IMR-90 (cell line): Measurements from ENCODE around the gene ACAN. TPM values are rescaled to one million over a fixed set of nuclear protein-coding genes. Genes with fewer than 3 reads are reported as not detected.

Source experiments
- ATAC-seq: fragments of 200-7000 bp; cut with Tn5 transposase; 2 replicates; pipeline ENCODE4 v1.9.1; 2020; ENCODE audit warnings: low read depth, mild to moderate bottlenecking, moderate library complexity
- BruUV-seq: library from RNA; stranded (reverse); fragments of 400-500 nt; replicated peaks from 2 replicates; lab custom pipeline; 2021; lab: Mats Ljungman, UMichigan
- CTCF ChIA-PET: fragments of 300-600 bp; formaldehyde crosslinking; extraction: SDS; loops from one replicate; lab custom pipeline; 2021; ENCODE audit warnings: antibody characterized with exemption; lab: Yijun Ruan, JAX
- POLR2A ChIA-PET: fragments of 300-600 bp; sonication (Branson Sonifier 250); formaldehyde crosslinking; loops from one replicate; lab custom pipeline; 2022; ENCODE audit warnings: antibody characterized with exemption; ENCODE audit not compliant: unreplicated experiment; lab: Charles Lee
- DNase-seq: peaks from one replicate; pipeline ENCODE4 v3.0.0; 2013
- H2AFZ ChIP-seq: replicated peaks from 2 replicates; pipeline ENCODE3; 2013; ENCODE audit warnings: low read length, mild to moderate bottlenecking; ENCODE audit not compliant: poor library complexity
- H2AK5ac ChIP-seq: 2 replicates; pipeline ENCODE4 v1.6.1; 2013; ENCODE audit warnings: low read depth, low read length, inconsistent platforms
- H2AK9ac ChIP-seq: replicated peaks from 2 replicates; pipeline ENCODE3; 2013; ENCODE audit warnings: mild to moderate bottlenecking, low read depth, low read length, moderate library complexity; ENCODE audit not compliant: poor library complexity
- H2BK120ac ChIP-seq: 2 replicates; pipeline ENCODE4 v1.6.1; 2013; ENCODE audit warnings: low read depth, low read length, inconsistent platforms
- H2BK15ac ChIP-seq: 3 replicates; pipeline ENCODE4 v1.6.1; 2013; ENCODE audit warnings: low read depth, low read length, inconsistent platforms
- H2BK20ac ChIP-seq: 2 replicates; pipeline ENCODE4 v1.6.1; 2013; ENCODE audit warnings: low read depth, mild to moderate bottlenecking, inconsistent platforms, low read length, moderate library complexity
- H2BK5ac ChIP-seq: 2 replicates; pipeline ENCODE4 v1.6.1; 2013; ENCODE audit warnings: mild to moderate bottlenecking, low read depth, low read length, inconsistent platforms; ENCODE audit not compliant: poor library complexity, severe bottlenecking
- H3K14ac ChIP-seq: replicated peaks from 2 replicates; pipeline ENCODE4 v1.6.1; 2013; ENCODE audit warnings: low read depth, low read length, inconsistent platforms
- H3K18ac ChIP-seq: 2 replicates; pipeline ENCODE4 v1.6.1; 2013; ENCODE audit warnings: low read depth, low read length, control low read depth
- H3K23ac ChIP-seq: 2 replicates; pipeline ENCODE4 v1.6.1; 2013; ENCODE audit warnings: low read depth, low read length, inconsistent platforms
- H3K27ac ChIP-seq: 2 replicates; pipeline ENCODE4 v1.5.1; 2013; ENCODE audit warnings: mild to moderate bottlenecking, control low read depth, low read length; ENCODE audit not compliant: insufficient read depth
- H3K27me3 ChIP-seq: 2 replicates; pipeline ENCODE4 v1.6.1; 2013; ENCODE audit warnings: low read length; ENCODE audit not compliant: control insufficient read depth, insufficient read depth
- H3K36me3 ChIP-seq: 2 replicates; pipeline ENCODE4 v1.6.1; 2013; ENCODE audit warnings: low read length, mixed read lengths; ENCODE audit not compliant: control insufficient read depth, insufficient read depth
- H3K4ac ChIP-seq: 2 replicates; pipeline ENCODE4 v1.6.1; 2013; ENCODE audit warnings: low read depth, low read length, inconsistent platforms
- H3K4me1 ChIP-seq: 2 replicates; pipeline ENCODE4 v1.6.1; 2013; ENCODE audit warnings: low read length, mixed read lengths; ENCODE audit not compliant: control insufficient read depth, insufficient read depth
- H3K4me2 ChIP-seq: 2 replicates; pipeline ENCODE4 v1.6.1; 2013; ENCODE audit warnings: low read depth, mild to moderate bottlenecking, control low read depth, low read length, moderate library complexity
- H3K4me3 ChIP-seq: 2 replicates; pipeline ENCODE4 v1.5.1; 2013; ENCODE audit warnings: low read depth, mild to moderate bottlenecking, control low read depth, low read length, moderate library complexity; ENCODE audit not compliant: insufficient read depth
- H3K56ac ChIP-seq: 2 replicates; pipeline ENCODE4 v1.6.1; 2013; ENCODE audit warnings: low read length, inconsistent platforms; ENCODE audit not compliant: insufficient read depth; ENCODE audit errors: extremely low read depth
- H3K79me1 ChIP-seq, 2 experiments: 2 replicates each; pipeline ENCODE4 v1.6.1; 2013; ENCODE audit warnings: low read length in 2 of 2, inconsistent platforms in 1 of 2, low read depth in 1 of 2
- H3K9ac ChIP-seq: 2 replicates; pipeline ENCODE4 v1.6.1; 2013; ENCODE audit warnings: low read depth, low read length, control low read depth
- H3K9me1 ChIP-seq: 2 replicates; pipeline ENCODE4 v1.6.1; 2013; ENCODE audit warnings: low read length, inconsistent platforms; ENCODE audit not compliant: insufficient read depth
- H3K9me3 ChIP-seq: 2 replicates; pipeline ENCODE4 v1.6.1; 2013; ENCODE audit warnings: low read length; ENCODE audit not compliant: control insufficient read depth, insufficient read depth
- H4K20me1 ChIP-seq: 2 replicates; pipeline ENCODE4 v1.6.1; 2013; ENCODE audit warnings: low read length, inconsistent platforms; ENCODE audit not compliant: insufficient read depth
- H4K5ac ChIP-seq: 2 replicates; pipeline ENCODE4 v1.6.1; 2013; ENCODE audit warnings: mild to moderate bottlenecking, low read depth, low read length, control low read depth
- H4K8ac ChIP-seq, 2 experiments: 2 replicates each; pipeline ENCODE4 v1.6.1; 2013; ENCODE audit warnings: low read depth in 2 of 2, low read length in 2 of 2, control low read depth in 1 of 2, inconsistent platforms in 1 of 2
- H4K91ac ChIP-seq: 2 replicates; pipeline ENCODE4 v1.6.1; 2013; ENCODE audit warnings: low read depth, low read length, inconsistent platforms; ENCODE audit not compliant: insufficient read depth
- BHLHE40 ChIP-seq: fragments of 150-350 bp; IDR thresholded peaks from 2 replicates; pipeline ENCODE4 v1.6.1; 2016; ENCODE audit warnings: mild to moderate bottlenecking, low read depth, low read length
- CEBPB ChIP-seq: IDR thresholded peaks from 2 replicates; pipeline ENCODE4 v1.6.1; 2012; ENCODE audit warnings: low read depth, low read length, improper control_type of control experiment
- CTCF ChIP-seq: conservative IDR thresholded peaks from 2 replicates; pipeline ENCODE4 v1.5.1; 2012; ENCODE audit warnings: mild to moderate bottlenecking, low read depth, low read length, improper control_type of control experiment
- ELK1 ChIP-seq: fragments of 150-350 bp; IDR thresholded peaks from 2 replicates; pipeline ENCODE4 v1.6.1; 2016; ENCODE audit warnings: low read depth, mild to moderate bottlenecking, low read length, moderate library complexity, borderline replicate concordance
- FOS ChIP-seq: fragments of 150-350 bp; IDR thresholded peaks from 2 replicates; pipeline ENCODE4 v1.6.1; 2016; ENCODE audit warnings: low read depth, low read length
- MAFK ChIP-seq: IDR thresholded peaks from 2 replicates; pipeline ENCODE4 v1.6.1; 2012; ENCODE audit warnings: low read depth, low read length, improper control_type of control experiment
- MAZ ChIP-seq: IDR thresholded peaks from 2 replicates; pipeline ENCODE4 v1.6.1; 2012; ENCODE audit warnings: low read depth, mild to moderate bottlenecking, low read length, improper control_type of control experiment, moderate library complexity, borderline replicate concordance
- MXI1 ChIP-seq: IDR thresholded peaks from 2 replicates; pipeline ENCODE4 v1.6.1; 2012; ENCODE audit warnings: low read depth, mild to moderate bottlenecking, low read length, moderate library complexity, borderline replicate concordance
- POLR2A ChIP-seq: IDR thresholded peaks from 2 replicates; pipeline ENCODE4 v1.6.1; 2012; ENCODE audit warnings: mild to moderate bottlenecking, low read depth, low read length
- RAD21 ChIP-seq: IDR thresholded peaks from 2 replicates; pipeline ENCODE4 v1.6.1; 2012; ENCODE audit warnings: low read length, improper control_type of control experiment
- RCOR1 ChIP-seq: IDR thresholded peaks from 2 replicates; pipeline ENCODE4 v1.6.1; 2012; ENCODE audit warnings: mild to moderate bottlenecking, low read length, improper control_type of control experiment; ENCODE audit not compliant: insufficient replicate concordance
- RFX5 ChIP-seq: IDR thresholded peaks from 2 replicates; pipeline ENCODE4 v1.8.0; 2012; ENCODE audit warnings: low read depth, mild to moderate bottlenecking, low read length, moderate library complexity
- SMC3 ChIP-seq: fragments of 150-350 bp; IDR thresholded peaks from 2 replicates; pipeline ENCODE4 v1.6.1; 2016; ENCODE audit warnings: low read depth, mild to moderate bottlenecking, antibody characterized with exemption, low read length, moderate library complexity
- USF2 ChIP-seq: fragments of 150-350 bp; IDR thresholded peaks from 2 replicates; pipeline ENCODE4 v1.6.1; 2017; ENCODE audit warnings: mild to moderate bottlenecking, antibody characterized with exemption, low read length, low read depth
- WGBS, 2 experiments: methylation state at CpG; one replicate each; pipeline versions ENCODE4 v1.1.5 to v1.1.7; 2013; ENCODE audit warnings: missing lambda C conversion rate in 2 of 2; ENCODE audit not compliant: insufficient read length in 1 of 2; ENCODE audit errors: extremely low coverage in 2 of 2; 5-methylcytosine and 5-hydroxymethylcytosine counted together
- dilution Hi-C: fragments of 300-500 bp; cut with HindIII; formaldehyde crosslinking; loops from one replicate; pipeline ENCODE4 v1.14.3; 2018; ENCODE audit warnings: low sequenced_read_pairs; ENCODE audit not compliant: unreplicated experiment
- in situ Hi-C: fragments of 300-500 bp; cut with MboI; formaldehyde crosslinking; loops from 3 replicates; pipeline ENCODE4 v1.14.3; 2019; ENCODE audit warnings: low sequenced_read_pairs, inconsistent platforms, mixed read lengths
- intact Hi-C: fragments of 100-400 bp; cut with micrococcal nuclease; formaldehyde crosslinking; loops from 2 replicates; pipeline ENCODE4 v1.10.0; 2022
- polyA plus RNA-seq, 3 experiments: library from polyadenylated mRNA; depleted of rRNA; stranded (reverse); fragments of >200 nt; gene quantifications; 2 replicates each; pipeline ENCODE4 v1.2.3, GENCODE V29; 2012; ENCODE audit warnings: low replicate concordance in 1 of 3
- total RNA-seq: library from RNA; depleted of rRNA; stranded (reverse); fragments of >200 nt; gene quantifications from 2 replicates; pipeline ENCODE4 v1.2.3, GENCODE V29; 2012

Gene ACAN
- total and polyA plus RNA-seq, 2 of the 4 experiments (the other 2 are of a cell fraction), result 0.54 to 0.96 TPM

- Histone ChIP-seq H4K5ac (no peak overlapping the region), H2AFZ (no peak overlapping the region), H4K20me1 (no peaks in the 10 kb centered on the region), H3K14ac (no peak overlapping the region), H3K36me3 (peaks cover 5% of the 10 kb centered on the region), H4K8ac (no peak overlapping the region), H3K4ac (no peak overlapping the region), H3K9me3 (no peaks in the 10 kb centered on the region), H2AK5ac (no peak overlapping the region), H3K9ac (no peak overlapping the region), H2BK120ac (no peak overlapping the region), H3K27ac (no peak overlapping the region), H3K79me1 (no peaks in the 10 kb centered on the region), H3K4me1 (no peaks in the 10 kb centered on the region), H2AK9ac (no peak overlapping the region), H3K4me2 (no peak overlapping the region), H2BK5ac (no peak overlapping the region), H3K9me1 (no peaks in the 10 kb centered on the region), H2BK20ac (no peak overlapping the region), H2BK15ac (no peak overlapping the region), H3K23ac (no peak overlapping the region), H3K4me3 (no peak overlapping the region), H3K27me3 (peaks cover 34% of the 10 kb centered on the region), H3K56ac (no peak overlapping the region), H3K18ac (no peak overlapping the region), H4K91ac (no peak overlapping the region)
- intact Hi-C loops, result no loop called here
- BruUV-seq, result no TSS peak
- in situ Hi-C loops, result no loop called here
- POLR2A ChIA-PET, result no interaction called here
- dilution Hi-C loops, result no loop called here
- ATAC-seq (no peak), DNase-seq (no peak)
- TF ChIP-seq MAFK (no peak), CTCF (no peak), MAZ (no peak), FOS (no peak), USF2 (no peak), BHLHE40 (no peak), RCOR1 (no peak), POLR2A (no peak), CEBPB (no peak), SMC3 (no peak), RAD21 (no peak), ELK1 (no peak), MXI1 (no peak), RFX5 (no peak)
- CTCF ChIA-PET, result no interaction called here
- 86% methylated on average over 10 of the region's 14 CpGs; no CpG with 5 or more reads in 1 of the 2 experiments for WGBS, 2 experiments
Measured at GRCh38 chr15:88871313-88871712, 68.1 kb downstream of the ACAN start.
